HG02981 (cell line): ENCODE measurements around the gene LCE1F.

ENCODE experiments used
- ATAC-seq: cut with Tn5 transposase; IDR thresholded peaks from one replicate; pipeline ENCODE4 v1.9.1; 2021; ENCODE audit warnings: mild to moderate bottlenecking, moderate library complexity; ENCODE audit not compliant: unreplicated experiment

LCE1F gene

GRCh38 chr1:152770411-152770810 lies 4.5 kb upstream of the LCE1F start:
- ATAC-seq: no peak

DNA sequence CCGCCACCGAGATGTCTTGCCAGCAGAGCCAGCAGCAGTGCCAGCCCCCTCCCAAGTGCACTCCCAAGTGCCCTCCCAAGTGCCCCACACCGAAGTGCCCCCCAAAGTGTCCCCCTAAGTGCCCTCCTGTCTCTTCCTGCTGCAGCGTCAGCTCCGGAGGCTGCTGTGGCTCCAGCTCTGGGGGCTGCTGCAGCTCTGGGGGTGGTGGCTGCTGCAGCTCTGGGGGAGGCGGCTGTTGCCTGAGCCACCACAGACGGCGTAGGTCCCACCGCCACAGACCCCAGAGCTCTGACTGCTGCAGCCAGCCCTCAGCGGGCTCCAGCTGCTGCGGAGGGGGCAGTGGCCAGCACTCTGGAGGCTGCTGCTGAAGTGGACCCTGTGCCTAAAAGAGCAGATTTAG lies 1.4 kb downstream of the LCE1F start:
- ATAC-seq: no peak

GRCh38 chr1:152777510-152778137 lies 2.7 kb downstream of the LCE1F start:
- no peak for ATAC-seq

DNA sequence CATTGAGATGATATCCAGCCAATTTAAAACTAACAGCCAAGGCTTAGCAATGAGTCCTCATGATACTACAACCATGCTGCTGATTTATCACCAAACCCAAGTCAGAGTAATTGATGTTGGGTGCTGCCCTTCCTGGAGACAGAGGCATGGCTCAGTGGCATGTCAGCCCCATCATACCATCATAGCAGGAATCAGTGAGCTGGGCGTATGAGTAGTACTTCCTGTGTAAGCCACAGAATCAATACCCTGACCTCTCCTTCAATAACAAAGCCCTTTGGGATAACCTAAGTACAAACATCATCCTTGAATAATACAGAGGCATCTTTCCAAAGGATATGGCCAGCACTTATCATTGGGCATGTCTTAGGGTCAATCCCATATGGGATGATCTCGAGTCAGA lies 8.2 kb downstream of the LCE1F start:
- no peak for ATAC-seq

DNA sequence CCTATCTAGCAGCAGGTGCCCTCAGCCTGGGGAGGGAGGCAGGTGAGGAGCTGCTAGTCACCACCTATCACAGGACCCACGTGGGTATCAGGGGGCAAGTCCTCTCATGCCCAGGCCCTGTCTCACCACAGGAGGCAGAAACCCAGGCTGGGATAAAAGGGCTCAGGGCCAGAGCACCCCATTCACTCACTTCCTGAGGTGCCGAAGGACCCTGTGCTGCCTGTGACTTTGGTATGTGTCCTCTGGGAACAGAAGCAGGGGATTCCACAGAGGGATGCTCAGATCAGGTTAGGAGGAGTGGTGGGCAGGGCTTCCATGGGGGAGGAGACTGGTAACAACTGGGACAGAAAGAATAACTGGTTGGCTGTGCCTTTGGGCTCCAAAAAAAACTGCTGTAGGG lies 11.1 kb downstream of the LCE1F start, which contains the start of gene LCE1E:
Gene LCE1E, plus strand, starts transcription at position 181 of the 400 bp plus-strand sequence. CDS start 1,043 bp downstream, outside the sequence.
- no peak for ATAC-seq

GRCh38 chr1:152795686-152796085 lies 20.7 kb downstream of the LCE1F start:
- ATAC-seq: no peak

GRCh38 chr1:152796421-152796820 lies 21.5 kb downstream of the LCE1F start, which contains the start of gene LCE1D:
TSS of gene LCE1D (plus strand) at chr1:152796721. CDS start at chr1:152797795, 1,074 bp downstream.
- no peak for ATAC-seq

DNA sequence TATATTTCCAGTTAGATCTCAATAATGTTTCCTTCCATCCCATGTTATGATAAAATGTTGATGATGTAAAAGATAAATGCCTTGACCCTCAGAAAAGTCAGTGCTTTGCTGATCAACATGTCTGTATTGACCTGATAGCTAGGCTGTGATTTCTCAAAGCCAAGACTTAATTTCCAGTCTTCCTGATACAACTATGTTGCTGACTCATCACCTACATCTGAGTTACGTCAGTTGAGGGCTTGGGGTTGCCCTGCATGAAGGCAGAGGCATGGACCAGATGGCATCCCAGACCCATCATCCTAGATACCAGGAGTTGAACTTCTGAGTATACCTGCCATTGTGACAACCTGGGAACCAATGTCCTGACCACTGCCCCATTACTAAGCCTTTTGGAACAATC lies 26.4 kb downstream of the LCE1F start:
- no peak for ATAC-seq

DNA sequence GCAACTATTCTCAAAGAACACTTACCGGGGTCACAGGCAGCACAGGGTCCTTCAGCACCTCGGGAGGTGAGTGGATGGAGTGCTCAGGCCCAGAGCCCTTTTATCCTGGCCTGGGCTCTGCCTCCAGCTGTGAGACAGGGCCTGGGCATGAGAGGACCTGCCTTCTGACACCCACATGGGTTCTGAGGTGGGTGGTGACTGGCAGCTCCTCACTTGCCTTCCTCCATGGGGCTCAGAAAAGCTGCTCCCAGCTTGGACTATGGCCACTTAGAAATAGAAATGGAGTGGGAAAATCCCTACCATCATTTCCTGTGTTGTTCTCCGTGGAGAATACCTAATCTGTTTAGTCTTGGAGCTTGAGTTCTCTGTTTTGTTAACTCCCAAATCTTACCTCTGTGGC lies 31.6 kb downstream of the LCE1F start, which contains the start of gene LCE1C:
Gene LCE1C, minus strand, starts transcription at position 76 of the 400 bp plus-strand sequence. CDS start 1,173 bp downstream, outside the sequence.
- ATAC-seq: no peak

GRCh38 chr1:152811050-152811449 lies 36.1 kb downstream of the LCE1F start:
- ATAC-seq: no peak

DNA sequence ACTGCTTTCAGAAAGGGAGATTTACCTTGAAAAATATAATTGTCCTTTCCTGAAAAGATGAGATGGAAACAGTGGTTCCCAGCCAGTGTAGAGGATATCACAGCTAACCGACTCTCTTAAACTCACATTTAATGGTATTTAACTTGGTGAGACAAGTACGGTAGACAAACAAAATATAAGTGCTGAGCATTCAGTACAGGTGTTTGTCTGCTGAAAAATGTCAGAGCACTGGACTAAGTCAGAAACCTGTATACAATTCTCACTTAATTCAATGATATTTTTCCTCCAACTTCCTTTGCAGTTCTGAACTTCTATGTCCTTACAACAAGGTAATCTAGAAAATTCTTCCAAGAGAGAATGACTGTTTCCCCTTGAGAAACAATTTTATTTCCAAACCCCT lies 36.7 kb downstream of the LCE1F start, which contains the start of gene LCE1B:
Gene LCE1B, plus strand, starts transcription at position 301 of the 400 bp plus-strand sequence. CDS start 476 bp downstream, outside the sequence.
- ATAC-seq: no peak

- no peak for ATAC-seq
These were observed 42.4 kb downstream of the LCE1F start for GRCh38 chr1:152817309-152817708.

GRCh38 chr1:152823294-152823693 lies 48.4 kb downstream of the LCE1F start:
- no peak for ATAC-seq

GRCh38 chr1:152824964-152825363 lies 50.0 kb downstream of the LCE1F start:
- no peak for ATAC-seq
